ENCODE data around the gene PPP2R1A.
"Not testable (repeated sequence)": the region's sequence is repeated elsewhere in the genome, so short reads cannot be mapped to it uniquely, and the experiment has no call there.

PPP2R1A gene

GRCh38 chr19:52200755-52201391 is 11.0 kb downstream of the PPP2R1A start:
- not testable (repeated sequence) for DNase-seq (ENCODE audit: low spot score)

GRCh38 chr19:52206481-52206880 is 16.6 kb downstream of the PPP2R1A start:
- DNase-seq (ENCODE audit: low spot score), result no peak

- no peak for DNase-seq (ENCODE audit: low spot score)
These were observed 21.4 kb downstream of the PPP2R1A start for GRCh38 chr19:52211203-52211602.

- no peak for DNase-seq (ENCODE audit: low spot score)
These were observed 22.2 kb downstream of the PPP2R1A start for GRCh38 chr19:52211926-52212571.

GRCh38 chr19:52212572-52213255 is 22.9 kb downstream of the PPP2R1A start:
- DNase-seq (ENCODE audit: low spot score), result no peak

- no peak for DNase-seq (ENCODE audit: low spot score)
These were observed 24.4 kb downstream of the PPP2R1A start for GRCh38 chr19:52214241-52214640.

GRCh38 chr19:52216401-52216800 is 26.5 kb downstream of the PPP2R1A start:
- no peak for DNase-seq (ENCODE audit: low spot score)

GRCh38 chr19:52217576-52217975 is 27.7 kb downstream of the PPP2R1A start:
- no peak for DNase-seq (ENCODE audit: low spot score)

GRCh38 chr19:52219611-52220010 is 29.8 kb downstream of the PPP2R1A start:
- DNase-seq (ENCODE audit: low spot score), result no peak

GRCh38 chr19:52221031-52221430 is 31.2 kb downstream of the PPP2R1A start:
- DNase-seq (ENCODE audit: low spot score), result no peak

- peak; percentile 29 for DNase-seq (ENCODE audit: low spot score)
These were observed 32.1 kb downstream of the PPP2R1A start for GRCh38 chr19:52221831-52222375.

- no peak for DNase-seq (ENCODE audit: low spot score)
These were observed 34.4 kb downstream of the PPP2R1A start for GRCh38 chr19:52224211-52224610.

- DNase-seq (ENCODE audit: low spot score), result no peak
These were observed 36.8 kb downstream of the PPP2R1A start for GRCh38 chr19:52226652-52227051.

GRCh38 chr19:52227196-52227940 is 37.5 kb downstream of the PPP2R1A start:
- no peak for DNase-seq (ENCODE audit: low spot score)

- DNase-seq (ENCODE audit: low spot score), result no peak
These were observed 38.1 kb downstream of the PPP2R1A start for GRCh38 chr19:52227980-52228379.

GRCh38 chr19:52229524-52229923 is 39.7 kb downstream of the PPP2R1A start:
- no peak for DNase-seq (ENCODE audit: low spot score)

- no peak for DNase-seq (ENCODE audit: low spot score)
These were observed 40.8 kb downstream of the PPP2R1A start for GRCh38 chr19:52230685-52231084.

- no peak for DNase-seq (ENCODE audit: low spot score)
These were observed 41.5 kb downstream of the PPP2R1A start for GRCh38 chr19:52231154-52231910.

- no peak for DNase-seq (ENCODE audit: low spot score)
These were observed 44.6 kb downstream of the PPP2R1A start for GRCh38 chr19:52234406-52234805.

GRCh38 chr19:52237197-52237596 is 47.3 kb downstream of the PPP2R1A start:
- no peak for DNase-seq (ENCODE audit: low spot score)

- DNase-seq (ENCODE audit: low spot score), result peak; percentile 30
These were observed 48.0 kb downstream of the PPP2R1A start for GRCh38 chr19:52237771-52238400.
